HG03354 (cell line): ENCODE measurements around the gene ANO2.
A peak's percentile ranks its signal among the peaks of the same experiment; 100 is the strongest.

Source experiments
- ATAC-seq: cut with Tn5 transposase; IDR thresholded peaks from one replicate; pipeline ENCODE4 v1.9.1; 2021; ENCODE audit warnings: mild to moderate bottlenecking; ENCODE audit not compliant: unreplicated experiment, poor library complexity, severe bottlenecking

The ANO2 gene

DNA sequence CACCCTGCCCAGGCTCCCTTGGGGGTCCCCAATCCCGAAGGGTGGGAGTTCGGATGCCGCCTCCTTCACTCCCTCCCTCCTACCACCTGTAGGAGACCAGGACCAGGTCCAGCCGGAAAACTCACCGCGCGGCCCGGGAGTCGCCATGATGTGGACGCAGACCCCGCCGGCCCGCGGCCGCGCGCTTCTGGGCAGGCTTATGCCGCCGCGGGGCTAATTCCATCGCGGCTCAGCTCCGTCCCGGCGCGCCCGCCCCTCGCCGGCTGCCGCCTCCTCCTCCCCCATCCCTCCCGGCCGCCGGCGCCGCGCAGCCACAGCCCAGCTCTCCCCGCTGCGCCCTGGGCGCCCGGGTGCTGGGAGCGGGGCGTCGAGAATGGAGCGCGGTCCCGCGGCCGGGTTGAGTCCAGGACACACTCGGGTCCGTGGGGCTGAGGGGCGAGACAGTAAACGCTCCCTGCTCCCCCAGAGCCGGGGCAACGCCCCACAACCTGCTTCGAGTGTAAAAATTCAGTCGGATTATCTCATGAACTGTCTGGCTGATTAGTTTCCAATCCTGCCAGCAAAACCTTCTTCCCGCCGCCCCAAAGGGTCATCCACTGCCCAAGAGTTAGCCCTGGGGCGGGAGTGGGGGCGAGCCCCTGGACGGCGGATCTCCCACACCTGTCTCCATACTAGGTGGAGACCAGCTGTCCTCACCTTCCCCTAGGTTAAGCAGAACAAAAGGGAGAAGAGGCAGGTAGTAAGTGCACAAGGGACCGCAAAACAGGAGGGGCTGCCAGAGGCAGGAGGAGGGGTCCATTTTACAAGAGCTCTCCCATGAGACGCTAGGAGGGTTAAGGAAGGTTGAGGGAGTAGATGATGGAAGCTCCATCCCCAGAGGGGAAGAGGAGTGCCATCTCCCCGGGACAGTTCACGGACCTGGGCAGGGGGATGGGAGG is at the start of gene ANO2:
ANO2 (minus strand) TSS at position 189 of the 938 bp plus-strand sequence; CDS start at position 147, 42 bp downstream.
- no peak for ATAC-seq

DNA sequence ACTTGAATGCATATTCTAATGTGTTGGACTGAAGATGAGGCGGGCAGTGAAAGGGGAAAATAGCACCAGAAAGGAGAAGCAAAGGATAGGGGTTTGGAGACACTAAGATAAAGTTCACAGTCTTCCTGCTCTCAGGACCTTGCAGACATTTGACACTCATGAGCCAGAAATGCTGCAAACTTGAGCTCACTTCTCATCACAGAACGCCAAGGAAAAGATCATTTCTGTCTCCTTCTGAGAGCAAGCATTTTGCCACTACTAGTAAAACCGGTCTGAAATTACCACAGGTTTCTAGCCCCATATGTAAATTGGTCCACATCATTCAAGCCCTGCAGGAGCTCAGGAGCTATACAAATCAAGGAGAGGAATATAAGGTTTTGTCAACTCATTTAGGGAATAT is 44.6 kb upstream of the ANO2 start:
- ATAC-seq: no peak

DNA sequence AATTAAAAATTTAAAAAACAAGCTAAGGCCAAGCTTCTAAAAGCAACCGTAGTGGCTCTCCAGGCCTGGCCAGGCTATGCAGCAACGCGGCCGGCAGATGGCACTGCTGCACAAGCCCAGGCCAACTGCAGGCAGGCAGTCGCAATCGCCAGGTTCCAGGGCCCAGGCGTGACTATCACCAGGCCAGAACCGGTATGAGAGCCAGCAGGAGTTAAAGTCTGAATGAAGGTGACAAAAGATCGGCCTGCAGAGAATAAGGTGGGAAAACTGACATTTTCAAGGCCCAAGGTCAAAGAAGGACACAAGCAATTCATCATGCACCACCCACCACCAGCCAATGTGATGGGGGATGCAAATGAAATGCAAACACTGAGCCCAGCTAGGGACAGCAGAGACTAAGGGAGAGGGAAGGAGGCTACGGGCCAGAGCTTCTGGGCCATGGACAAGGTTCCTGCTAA is 43.6 kb upstream of the ANO2 start:
- ATAC-seq: peak; percentile 71

DNA sequence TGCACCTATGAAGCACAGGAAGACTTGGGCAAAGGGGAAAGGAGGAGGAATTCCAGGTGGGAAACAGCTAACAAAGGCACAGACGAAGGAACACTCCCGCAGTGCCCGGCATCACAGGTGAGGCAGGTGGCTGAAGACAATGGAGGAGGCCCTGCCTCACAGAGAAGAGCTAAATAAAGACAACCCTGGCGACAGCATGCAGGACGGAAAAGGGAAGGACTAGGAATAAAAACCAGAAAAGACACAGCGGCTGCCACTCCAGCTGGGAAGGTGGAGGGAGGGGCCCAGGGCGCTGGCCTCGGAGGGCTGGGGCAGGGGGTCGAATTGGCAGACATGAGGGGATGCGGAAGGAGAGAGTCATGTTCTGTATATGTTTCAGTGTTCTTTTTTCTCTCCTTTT is 43.0 kb upstream of the ANO2 start:
- ATAC-seq: no peak

DNA sequence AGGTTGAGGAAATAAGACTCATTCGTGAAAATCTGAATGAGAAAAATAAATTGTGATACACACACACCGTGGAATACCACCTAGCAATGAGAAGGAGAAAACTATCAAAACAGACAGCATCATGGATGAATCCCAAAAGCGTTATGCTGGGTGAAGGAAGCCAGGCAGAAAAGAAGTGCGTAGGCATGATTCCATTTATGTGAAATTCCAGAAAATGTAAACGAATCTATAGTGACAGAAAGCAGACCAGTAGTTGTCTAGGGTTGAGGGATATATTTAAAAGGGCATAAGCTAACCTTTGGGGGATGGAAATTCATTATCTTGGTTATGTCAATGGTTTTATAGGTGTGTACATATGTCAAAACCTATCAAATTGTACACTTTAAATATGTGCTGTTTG is 42.5 kb upstream of the ANO2 start:
- no peak for ATAC-seq

DNA sequence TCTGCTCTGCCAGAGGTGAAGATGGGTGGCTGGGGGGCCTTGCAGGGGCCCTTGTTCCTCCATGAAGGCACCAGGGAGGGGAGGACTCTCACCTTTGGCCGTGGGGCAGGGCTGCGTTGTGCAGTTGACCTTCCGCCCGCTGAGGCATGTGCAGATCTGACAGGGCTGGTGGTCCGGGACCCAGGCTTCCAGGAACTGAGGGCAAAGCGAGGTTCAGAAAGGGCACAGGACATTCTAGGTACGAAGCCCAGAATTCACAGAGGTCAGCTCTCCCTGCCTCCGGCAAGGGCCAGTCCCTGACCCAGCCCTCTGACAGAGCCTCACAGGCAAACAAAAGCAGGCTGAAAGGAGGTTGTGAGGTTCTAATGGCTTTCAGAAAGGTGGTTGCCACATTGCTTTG is 40.4 kb upstream of the ANO2 start:
- no peak for ATAC-seq

DNA sequence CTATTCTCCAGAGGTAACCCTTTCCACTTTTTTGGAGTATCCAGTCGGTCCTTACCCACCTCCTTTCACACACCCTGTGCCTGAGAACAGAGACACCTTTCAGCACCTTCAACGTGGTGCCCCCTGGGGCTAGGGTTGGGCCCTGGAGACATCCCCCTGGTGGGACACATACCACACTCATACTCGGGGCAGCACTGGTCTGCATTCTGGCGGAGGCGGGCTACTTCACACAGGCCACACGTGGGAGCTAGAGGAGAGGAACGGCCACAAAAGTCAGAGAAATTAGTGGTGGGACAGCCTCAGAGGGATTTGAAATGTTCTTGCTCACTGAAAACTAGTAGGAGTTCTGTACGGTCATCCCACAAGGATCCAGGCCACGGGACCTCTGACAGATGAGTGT is 39.8 kb upstream of the ANO2 start:
- ATAC-seq: no peak

DNA sequence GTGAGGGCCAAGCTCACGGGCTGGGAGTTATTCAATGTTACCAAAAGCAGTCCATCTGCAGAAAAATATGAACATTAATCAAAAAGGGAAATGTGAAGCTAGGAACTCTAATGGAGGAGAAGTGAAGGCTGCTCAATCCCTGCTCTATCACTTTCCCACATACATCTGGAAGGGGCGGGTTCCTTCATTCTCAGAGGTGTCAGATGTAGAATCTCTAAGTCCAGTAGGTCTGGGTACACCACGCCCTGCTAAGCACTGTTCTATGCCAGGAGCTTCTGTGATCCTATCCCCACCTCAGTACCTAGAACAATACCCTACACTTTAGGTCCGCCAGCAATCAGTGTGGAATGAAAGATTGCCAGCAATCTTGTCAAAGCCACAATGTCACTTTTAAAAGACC is 37.0 kb upstream of the ANO2 start:
- ATAC-seq: no peak

DNA sequence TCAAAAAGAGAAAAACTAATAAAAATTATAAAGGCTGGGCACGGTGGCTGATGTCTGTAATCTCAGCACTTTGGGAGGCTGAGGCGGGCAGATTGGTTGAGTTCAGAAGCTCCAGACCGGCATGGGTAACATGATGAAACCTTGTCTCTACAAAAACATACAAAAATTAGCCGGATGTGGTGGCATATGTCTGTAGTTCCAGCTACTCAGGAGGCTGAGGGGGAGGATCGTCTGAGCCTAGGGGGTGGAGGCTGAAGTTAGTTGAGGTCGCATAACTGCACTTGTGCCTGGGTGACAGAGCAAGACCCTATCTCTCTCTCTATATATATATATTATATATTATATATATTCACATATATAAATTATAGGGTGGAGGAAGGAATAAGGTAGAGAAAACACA is 32.5 kb upstream of the ANO2 start:
- no peak for ATAC-seq

DNA sequence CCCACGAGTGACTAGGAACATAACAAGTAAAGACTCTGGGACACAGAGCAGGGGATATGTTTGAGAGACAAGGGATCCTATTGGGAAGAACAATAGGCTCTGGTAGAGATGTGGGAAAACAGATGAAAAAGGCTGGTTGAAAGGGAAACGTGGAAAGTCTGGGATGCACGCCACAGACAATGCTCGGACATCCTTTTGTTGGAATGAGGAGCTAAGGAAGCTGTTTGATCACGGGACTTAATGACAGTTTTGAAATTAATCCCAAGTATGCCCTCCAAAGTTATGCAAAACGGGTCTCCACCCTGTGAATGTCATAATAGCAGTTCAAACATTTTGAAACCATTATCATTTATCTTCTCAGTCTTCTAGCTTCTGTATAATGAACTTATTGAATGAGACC is 31.7 kb upstream of the ANO2 start:
- no peak for ATAC-seq

DNA sequence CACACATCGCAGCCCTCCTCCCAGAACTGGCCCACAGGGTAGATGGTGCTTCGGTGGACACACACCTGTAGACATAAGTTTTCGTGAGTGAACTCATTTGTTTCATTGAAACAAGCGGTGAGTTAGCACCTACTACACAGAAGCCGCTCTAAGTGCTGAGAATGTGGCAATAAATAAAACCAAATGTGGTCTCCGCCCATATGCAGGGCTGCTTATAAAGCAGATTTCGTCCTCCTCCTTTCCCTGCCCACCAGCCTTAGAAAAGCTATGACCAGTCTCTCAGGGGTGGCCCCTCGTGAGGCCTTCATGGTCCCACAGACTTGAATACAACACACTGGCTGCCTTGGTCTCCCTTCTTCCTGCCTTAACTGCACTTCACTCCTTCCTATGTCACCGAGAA is 31.1 kb upstream of the ANO2 start:
- ATAC-seq: no peak

DNA sequence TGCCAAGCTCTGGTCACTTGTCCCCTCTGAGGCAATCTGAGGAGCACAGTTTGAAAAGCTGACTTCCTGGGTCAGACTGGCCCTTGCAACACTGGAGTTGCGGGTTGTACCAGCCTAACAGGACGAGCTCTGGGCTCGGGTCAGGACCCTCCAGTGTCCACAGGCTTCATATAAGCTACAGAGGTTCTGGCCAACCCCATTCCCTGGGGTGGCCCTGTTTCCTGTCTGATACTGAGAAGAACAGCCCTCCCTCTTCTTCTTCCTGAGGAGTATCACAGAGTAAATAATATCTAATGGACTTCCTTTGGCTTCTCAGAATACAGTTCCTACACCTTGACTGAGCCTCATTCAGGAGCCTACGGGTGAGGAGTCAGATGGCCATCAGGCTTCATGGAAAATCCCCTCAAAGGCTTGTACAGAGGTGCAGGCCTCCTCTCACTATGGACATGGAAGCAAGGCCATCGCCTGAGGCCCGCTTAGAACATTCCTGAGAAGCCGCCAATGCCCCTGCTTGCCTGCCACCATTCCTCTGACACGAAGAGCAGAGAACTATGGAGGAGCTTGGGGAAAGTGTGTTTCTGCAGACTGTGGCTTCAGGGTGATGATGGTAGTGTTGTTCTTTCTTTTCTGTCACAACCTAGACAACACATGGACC is 28.5 kb upstream of the ANO2 start:
- ATAC-seq: no peak

DNA sequence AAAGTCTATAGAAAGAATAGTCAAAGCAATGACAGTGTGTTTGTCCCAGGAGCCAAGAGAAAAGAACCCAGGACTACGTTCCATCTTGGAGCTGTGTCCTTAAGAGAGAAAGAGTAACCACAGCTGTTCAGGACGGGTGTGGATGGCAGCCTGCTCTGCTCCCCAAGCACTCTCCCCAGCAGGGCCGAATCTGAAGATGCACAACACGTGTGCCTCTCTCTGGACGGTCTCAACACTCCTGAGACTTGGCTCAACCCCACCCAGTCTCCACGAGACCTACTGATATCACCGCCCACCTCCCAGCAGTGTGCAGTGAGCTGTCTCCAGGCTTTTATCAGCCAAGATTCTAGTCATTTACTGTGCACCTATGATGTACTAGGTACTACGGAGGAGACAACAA is 27.3 kb upstream of the ANO2 start:
- ATAC-seq: no peak

DNA sequence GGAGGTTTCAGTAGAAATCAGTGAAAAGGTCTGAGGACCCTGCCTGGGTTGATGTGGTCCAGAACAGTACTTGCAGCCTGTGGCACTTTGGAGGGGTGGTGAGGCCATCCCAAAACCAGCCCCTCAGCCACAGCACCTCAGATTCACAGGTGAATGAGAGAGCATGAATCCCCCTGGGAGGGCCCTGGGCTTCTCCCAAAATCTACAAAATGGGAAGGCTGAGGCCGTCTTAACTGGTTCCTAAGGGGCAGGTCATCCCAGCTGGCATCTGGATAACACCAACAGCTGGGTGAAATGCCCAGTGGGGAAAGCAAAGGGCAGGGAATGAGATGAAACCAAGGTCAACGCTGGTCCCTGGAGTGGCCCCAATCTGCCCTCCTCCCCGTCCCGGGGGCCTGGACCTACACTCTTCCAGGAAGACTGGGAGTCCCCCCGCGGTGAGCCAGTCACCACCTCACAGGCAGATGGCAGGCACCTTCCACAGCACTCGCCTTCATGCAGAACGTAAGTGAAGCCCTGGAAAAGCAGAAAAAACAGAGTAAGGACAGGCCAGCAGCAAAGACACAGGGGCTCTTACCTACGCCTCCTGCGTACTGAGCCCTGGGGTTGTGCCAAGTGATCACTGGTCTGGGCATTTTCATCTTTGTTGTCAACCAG is 26.3 kb upstream of the ANO2 start:
- no peak for ATAC-seq

DNA sequence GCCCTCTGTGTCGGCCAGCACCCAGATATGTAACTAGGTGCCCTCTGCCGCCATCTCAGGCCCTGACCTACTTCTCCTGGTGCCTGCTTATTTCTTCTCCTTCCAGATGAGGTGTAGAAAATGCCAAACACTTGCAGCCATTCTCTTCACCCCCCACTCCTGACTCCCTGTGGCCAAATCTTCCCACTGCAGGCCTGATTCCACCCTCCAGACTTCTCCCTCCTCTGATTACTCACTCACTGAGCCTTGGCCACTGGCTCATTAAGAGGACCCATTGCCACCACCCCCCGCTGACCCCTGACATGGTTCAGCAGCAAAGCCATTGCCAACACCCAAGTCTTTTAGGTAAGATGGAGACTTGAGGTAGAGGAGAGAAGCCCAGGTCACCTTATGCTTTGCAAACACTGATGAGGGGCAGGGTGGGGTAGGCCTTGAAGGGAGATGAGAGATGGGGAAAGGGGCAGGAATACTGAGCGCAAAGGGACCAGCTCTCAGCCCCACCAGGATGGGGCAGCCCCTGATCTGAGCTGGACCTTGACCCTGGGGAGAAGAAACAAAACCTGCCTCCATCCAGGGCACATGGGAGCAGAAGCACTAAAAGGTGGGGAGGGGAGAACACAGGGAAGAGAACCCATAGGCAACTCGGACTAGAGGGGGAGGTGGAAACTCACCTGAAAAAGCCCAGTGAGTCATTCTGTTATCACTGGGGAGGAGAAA is 25.1 kb upstream of the ANO2 start:
- ATAC-seq: no peak

DNA sequence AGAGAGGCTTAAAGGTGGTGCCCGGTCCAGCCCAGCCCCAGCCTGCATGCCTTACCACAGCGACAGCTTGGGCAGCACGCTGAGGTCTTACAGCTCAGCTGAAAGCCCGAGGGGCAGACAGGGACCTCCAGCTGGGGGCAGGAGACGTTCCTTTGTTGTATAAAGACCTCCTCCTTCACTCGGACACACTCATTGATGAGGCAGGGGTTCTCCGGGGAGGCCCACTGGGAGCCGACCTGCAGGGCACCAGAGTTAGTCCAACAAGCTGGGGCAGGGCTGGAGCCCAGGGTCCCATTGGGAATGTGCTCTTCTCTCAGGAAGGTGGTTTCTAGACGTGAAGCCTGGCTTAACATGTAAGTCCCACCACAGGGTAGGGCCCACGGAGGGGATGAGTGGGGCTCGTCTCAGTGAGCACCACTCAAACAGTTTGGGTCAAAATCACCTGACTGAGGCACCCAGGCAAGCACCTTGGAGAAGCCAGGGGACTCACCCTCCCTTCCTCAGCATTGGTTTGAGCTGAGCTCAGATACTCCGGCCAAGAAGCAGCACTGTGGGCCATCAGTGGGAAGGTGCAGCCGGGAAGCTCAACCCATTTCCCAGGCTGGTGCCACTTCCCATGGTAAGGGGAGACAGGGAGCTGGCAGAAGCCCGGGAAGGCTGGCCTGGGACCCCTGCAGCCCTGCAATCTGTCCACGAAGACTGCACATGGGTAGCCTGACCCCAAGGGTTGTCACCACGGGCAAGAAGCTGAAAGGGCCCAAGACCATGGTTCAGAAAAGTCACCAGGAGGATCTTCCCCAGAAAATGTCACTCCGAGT is 24.3 kb upstream of the ANO2 start:
- no peak for ATAC-seq

DNA sequence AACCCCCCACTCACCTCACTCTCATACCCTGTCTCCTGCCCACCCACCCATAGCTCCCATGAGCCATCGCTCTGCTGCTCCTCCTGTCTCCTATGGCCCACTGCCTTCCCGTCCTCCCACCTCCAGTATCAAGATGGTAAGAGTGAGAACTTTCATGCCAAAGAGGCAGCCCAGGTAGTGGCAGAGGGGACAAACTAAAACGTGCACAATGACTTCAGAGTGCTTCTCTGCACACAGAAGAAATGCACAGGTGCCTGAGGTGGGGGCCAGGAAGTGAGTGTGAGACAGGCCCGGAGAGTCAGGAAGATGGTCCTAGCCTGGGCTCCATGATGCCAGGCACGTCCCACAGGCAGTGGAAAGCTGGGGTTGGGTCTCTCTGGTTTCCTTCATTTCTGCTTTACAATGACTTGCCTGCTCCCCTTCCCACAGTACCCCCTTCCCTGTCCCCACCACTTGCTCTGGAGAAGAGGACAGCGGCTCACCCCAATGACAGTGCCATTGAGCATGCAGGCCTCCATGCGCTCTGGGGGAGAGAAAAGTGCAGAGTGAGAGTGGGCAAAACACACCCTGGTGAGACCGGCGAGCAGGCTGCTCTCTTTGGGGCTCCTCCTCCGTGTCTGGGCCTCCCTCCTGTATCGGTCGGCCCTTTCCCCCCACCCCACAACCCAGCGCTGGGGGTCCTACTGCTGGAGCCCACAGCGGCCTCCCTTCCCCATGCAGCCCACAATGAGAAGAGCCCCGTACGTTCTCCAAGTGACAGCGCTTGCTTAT is 22.8 kb upstream of the ANO2 start:
- ATAC-seq: no peak

DNA sequence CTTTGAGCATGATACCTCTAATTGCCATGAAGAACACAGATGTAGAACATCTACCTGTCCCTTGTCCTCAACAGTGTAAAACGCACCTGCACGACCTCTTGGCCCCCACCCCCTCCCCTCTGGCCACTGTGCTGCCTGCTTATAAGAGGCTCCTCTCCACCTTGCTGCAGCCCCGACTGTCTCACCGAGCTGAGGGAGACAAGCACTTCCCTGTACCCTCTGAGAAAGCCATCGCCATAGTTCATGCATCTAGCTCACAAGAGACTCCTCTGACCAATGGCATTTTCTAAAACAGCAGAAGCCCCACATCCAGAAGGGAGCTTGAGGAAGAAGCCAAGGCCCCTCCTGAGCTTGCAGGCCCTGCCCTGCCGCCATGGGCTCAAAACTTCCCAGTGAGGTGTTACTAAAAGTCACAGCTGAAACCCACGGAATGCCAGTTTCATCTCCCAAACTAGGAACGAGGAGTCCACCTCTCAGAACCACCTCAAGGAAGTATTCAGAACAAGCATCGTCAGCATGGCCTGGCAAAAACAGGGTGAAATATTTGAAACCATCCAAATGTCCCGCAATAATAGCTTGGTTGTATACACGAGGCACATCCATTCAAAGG is 21.5 kb upstream of the ANO2 start:
- ATAC-seq: no peak
